GM12878 (cell line): ENCODE data around the gene KCNK5. TPM values are rescaled to one million over a fixed set of nuclear protein-coding genes. Genes with fewer than 3 reads are reported as not detected.

Experiments
- ATAC-seq: fragments of 200-7000 bp; cut with Tn5 transposase; 3 replicates; pipeline ENCODE4 v1.9.1; 2020; ENCODE audit warnings: mild to moderate bottlenecking, moderate library complexity
- BruUV-seq: library from RNA; stranded (reverse); fragments of 400-500 nt; replicated peaks from 2 replicates; lab custom pipeline; 2021; lab: Mats Ljungman, UMichigan
- CTCF ChIA-PET: fragments of 300-600 bp; sonication (Branson Sonifier 250); formaldehyde crosslinking; extraction: SDS; loops from one replicate; lab custom pipeline; 2021; ENCODE audit warnings: inconsistent platforms; lab: Yijun Ruan, JAX
- POLR2A ChIA-PET: fragments of 350-600 bp; formaldehyde crosslinking; extraction: SDS; loops from one replicate; lab custom pipeline; 2021; ENCODE audit warnings: inconsistent platforms; lab: Charles Lee
- RAD21 ChIA-PET: fragments of 300-600 bp; sonication (Branson Sonifier 250); formaldehyde crosslinking; loops from one replicate; lab custom pipeline; 2023; ENCODE audit warnings: antibody characterized with exemption; ENCODE audit not compliant: unreplicated experiment; lab: Charles Lee
- SMC1A ChIA-PET: fragments of 300-600 bp; sonication (Branson Sonifier 250); formaldehyde crosslinking; loops from one replicate; lab custom pipeline; 2023; ENCODE audit not compliant: unreplicated experiment, uncharacterized antibody; lab: Charles Lee
- DNase-seq: peaks from one replicate; pipeline ENCODE4 v3.0.0-alpha.2; 2011; ENCODE audit warnings: low read depth, low spot score
- FAIRE-seq: peaks from 3 replicates; lab custom pipeline; 2011; peaks lifted over from hg19 to GRCh38; lab: Jason Lieb, UNC
- H2AFZ ChIP-seq: 2 replicates; pipeline ENCODE4 v1.6.0; 2011; ENCODE audit warnings: low read depth, low read length, control low read depth; ENCODE audit not compliant: control insufficient read depth
- H3K27ac ChIP-seq: 2 replicates; pipeline ENCODE4 v1.5.1; 2011; ENCODE audit warnings: control low read depth; ENCODE audit not compliant: control insufficient read depth, insufficient read depth
- H3K27me3 ChIP-seq, 2 experiments: replicated peaks in 1 of 2; 2 replicates each; pipeline versions ENCODE4 v1.6.0 to v1.6.1; 2011; ENCODE audit warnings: low read length in 1 of 2; ENCODE audit not compliant: control insufficient read depth in 2 of 2, insufficient read depth in 2 of 2
- H3K36me3 ChIP-seq, 2 experiments: 2 replicates each; pipeline ENCODE4 v1.5.1; 2011; ENCODE audit warnings: low read length in 1 of 2; ENCODE audit not compliant: control insufficient read depth in 2 of 2, insufficient read depth in 2 of 2
- H3K4me1 ChIP-seq: 2 replicates; pipeline ENCODE4 v1.6.1; 2011; ENCODE audit warnings: mild to moderate bottlenecking, low read length, moderate library complexity, mixed read lengths; ENCODE audit not compliant: control insufficient read depth, insufficient read depth
- H3K4me2 ChIP-seq: 2 replicates; pipeline ENCODE4 v1.6.0; 2011; ENCODE audit warnings: control low read depth; ENCODE audit not compliant: control insufficient read depth, insufficient read depth
- H3K4me3 ChIP-seq: fragments of 200-600 bp; sonication (generic); 2 replicates; pipeline ENCODE4 v1.5.1; 2016
- H3K79me2 ChIP-seq: 2 replicates; pipeline ENCODE4 v1.6.0; 2011; ENCODE audit warnings: low read length; ENCODE audit not compliant: control insufficient read depth, insufficient read depth
- H3K9ac ChIP-seq: 2 replicates; pipeline ENCODE4 v1.8.0; 2011; ENCODE audit warnings: low read length, control low read depth, mixed read lengths; ENCODE audit not compliant: control insufficient read depth, insufficient read depth
- H3K9me3 ChIP-seq: replicated peaks from 3 replicates; pipeline ENCODE4 v1.5.1; 2011; ENCODE audit warnings: mild to moderate bottlenecking, low read length; ENCODE audit not compliant: control insufficient read depth, insufficient read depth
- H4K20me1 ChIP-seq: 2 replicates; pipeline ENCODE4 v1.6.0; 2011; ENCODE audit not compliant: control insufficient read depth, insufficient read depth
- BCL11A ChIP-seq: IDR thresholded peaks from 2 replicates; pipeline ENCODE4 v1.6.1; 2011; ENCODE audit warnings: low read depth, low read length
- CBX5 ChIP-seq: sonication (generic); IDR thresholded peaks from 2 replicates; pipeline ENCODE4 v1.6.1; 2016; ENCODE audit warnings: low read depth, moderate library complexity, mild to moderate bottlenecking, inconsistent platforms
- CREM ChIP-seq: IDR thresholded peaks from 2 replicates; pipeline ENCODE4 v1.6.1; 2014; ENCODE audit warnings: antibody characterized with exemption, low read depth
- E2F8 ChIP-seq: fragments of 450-650 bp; IDR thresholded peaks from 2 replicates; pipeline ENCODE4 v1.6.1; 2018; ENCODE audit warnings: mild to moderate bottlenecking, low read depth, moderate library complexity; ENCODE audit not compliant: partially characterized antibody
- FOXK2 ChIP-seq: fragments of 450-650 bp; IDR thresholded peaks from 2 replicates; pipeline ENCODE4 v1.6.1; 2017; ENCODE audit warnings: mild to moderate bottlenecking, moderate library complexity
- HDGF ChIP-seq: fragments of 450-650 bp; IDR thresholded peaks from 2 replicates; pipeline ENCODE4 v1.6.1; 2016; ENCODE audit warnings: antibody characterized with exemption
- HSF1 ChIP-seq: fragments of 150-350 bp; IDR thresholded peaks from 2 replicates; pipeline ENCODE4 v1.6.1; 2014; ENCODE audit warnings: mild to moderate bottlenecking, low read depth, low read length
- KDM1A ChIP-seq: fragments of 200-600 bp; sonication (generic); IDR thresholded peaks from 2 replicates; pipeline ENCODE4 v1.6.1; 2016; ENCODE audit warnings: borderline replicate concordance
- MAX ChIP-seq: IDR thresholded peaks from 2 replicates; pipeline ENCODE4 v1.6.1; 2012; ENCODE audit warnings: low read depth, low read length, improper control_type of control experiment
- NFXL1 ChIP-seq: fragments of 450-650 bp; IDR thresholded peaks from 2 replicates; pipeline ENCODE4 v1.6.1; 2017; ENCODE audit warnings: antibody characterized with exemption, mild to moderate bottlenecking, borderline replicate concordance
- POU2F2 ChIP-seq: IDR thresholded peaks from 3 replicates; pipeline ENCODE4 v1.6.1; 2011; ENCODE audit warnings: low read depth, mild to moderate bottlenecking, low read length, borderline replicate concordance
- RCOR1 ChIP-seq: conservative IDR thresholded peaks from 2 replicates; pipeline ENCODE4 v1.6.1; 2012; ENCODE audit warnings: low read depth, low read length, improper control_type of control experiment
- RUNX3 ChIP-seq: IDR thresholded peaks from 2 replicates; pipeline ENCODE4 v1.6.1; 2012; ENCODE audit warnings: low read length, inconsistent platforms
- SKIL ChIP-seq: fragments of 450-650 bp; IDR thresholded peaks from 2 replicates; pipeline ENCODE4 v1.6.1; 2017; ENCODE audit warnings: mild to moderate bottlenecking, low read depth, inconsistent platforms; ENCODE audit not compliant: poor library complexity, severe bottlenecking
- ZNF384 ChIP-seq: IDR thresholded peaks from 2 replicates; pipeline ENCODE4 v1.6.1; 2012; ENCODE audit warnings: low read depth, mild to moderate bottlenecking, low read length, improper control_type of control experiment, borderline replicate concordance
- ZNF622 ChIP-seq: fragments of 450-650 bp; IDR thresholded peaks from 2 replicates; pipeline ENCODE4 v1.6.1; 2017; ENCODE audit warnings: mild to moderate bottlenecking, inconsistent platforms
- WGBS: methylation state at CpG from one replicate; pipeline ENCODE4 v1.1.6; 2016; ENCODE audit warnings: low lambda C conversion rate; ENCODE audit not compliant: insufficient replicate concordance, insufficient coverage; ENCODE audit errors: missing lambda C conversion rate; 5-methylcytosine and 5-hydroxymethylcytosine counted together
- in situ Hi-C: fragments of 300-500 bp; cut with MboI; formaldehyde crosslinking; loops from 9 replicates; pipeline ENCODE4 v1.14.3; 2018; ENCODE audit warnings: mixed read lengths
- intact Hi-C: fragments of 100-400 bp; cut with micrococcal nuclease; formaldehyde crosslinking; loops from one replicate; pipeline ENCODE4 v1.14.2; 2022; ENCODE audit not compliant: unreplicated experiment
- polyA plus RNA-seq, 11 experiments: library from polyadenylated mRNA; depleted of rRNA in 4 of 11; unstranded in 6 of 11; stranded (reverse) in 5 of 11; fragments of >200 nt; fragmentation: Nextera tagmentation in 4 of 11; fragmentation: Illumina TruSeq in 1 of 11; extraction: Ambion mirVana in 4 of 11; extraction: Trizol in 1 of 11; gene quantifications; 1 replicate in 1 of 11; 2 replicates in 10 of 11; pipeline versions ENCODE4 v1.2.1 to v1.2.3, GENCODE V29; 2011 to 2016; ENCODE audit warnings: inconsistent platforms in 2 of 11, missing spikeins in 2 of 11, low read depth in 1 of 11
- total RNA-seq, 4 experiments: library from RNA; depleted of rRNA in 3 of 4; stranded (reverse); fragments of >200 nt in 3 of 4; fragmentation: Illumina TruSeq in 1 of 4; extraction: Trizol in 1 of 4; gene quantifications; 2 replicates each; pipeline versions ENCODE4 v1.2.1 to v1.2.3, GENCODE V29; 2013 to 2021

Gene KCNK5
- total and polyA plus RNA-seq, 10 of the 15 experiments (the other 5 are each of a cell fraction or from before 2014, with no cell fraction given) = 0.11 to 4.2 (median 2.1) TPM

GRCh38 chr6:39200498-39201020, 28.7 kb downstream of the KCNK5 start:
- BruUV-seq = no TSS peak
- no peak for TF ChIP-seq POU2F2
- no peak for TF ChIP-seq SKIL
- TF ChIP-seq HDGF = no peak
- TF ChIP-seq MAX = no peak
- TF ChIP-seq NFXL1 = no peak
- TF ChIP-seq ZNF622 = no peak
- no peak for TF ChIP-seq FOXK2
- TF ChIP-seq HSF1 = no peak
- no peak for TF ChIP-seq E2F8
- TF ChIP-seq RCOR1 = no peak
- no peak for TF ChIP-seq CREM
- TF ChIP-seq RUNX3 = no peak
- TF ChIP-seq BCL11A = no peak
- no peak for TF ChIP-seq ZNF384
- no peak for TF ChIP-seq KDM1A
- TF ChIP-seq CBX5 = no peak
- TF ChIP-seq, all 136 proteins: peak for 0
- Histone ChIP-seq H4K20me1 (no peaks in the 10 kb centered on the region), H3K4me3 (no peak overlapping the region), H2AFZ (no peak overlapping the region), H3K79me2 (no peaks in the 10 kb centered on the region), H3K36me3 (no peaks in the 10 kb centered on the region), H3K9me3 (no peaks in the 10 kb centered on the region), H3K4me2 (no peak overlapping the region), H3K9ac (no peak overlapping the region), H3K27me3 (no peaks in the 10 kb centered on the region), H3K27ac (no peak overlapping the region), H3K4me1 (no peaks in the 10 kb centered on the region; the same call in 1 of the 2 replicates)
- ChIA-PET POLR2A (interaction anchor here (1.0 kb wide), 1 partner anchor 20 kb away, joined by 3 read pairs; no protein-coding TSS in a partner anchor), RAD21 (interaction anchor here (1.1 to 1.5 kb wide), 3 partner anchors 18 to 103 kb away, joined by 3 to 4 read pairs (median 3); no protein-coding TSS in a partner anchor), CTCF (interaction anchor here (0.9 to 1.8 kb wide), 3 partner anchors 19 to 141 kb away, joined by 3 to 6 read pairs (median 3); no protein-coding TSS in a partner anchor), SMC1A (interaction anchor here (1.1 to 1.3 kb wide), 3 partner anchors 11 to 31 kb away, joined by 3 to 7 read pairs (median 5); no protein-coding TSS in a partner anchor)
- in situ Hi-C loops (no loop called here), intact Hi-C loops (no loop called here)
- DNase-seq (no peak), ATAC-seq (no peak), FAIRE-seq (no peak)
- 43% methylated on average over 1 of the region's 1 CpG for WGBS
